Endothelial cell of umbilical vein (primary cell): Measurements from ENCODE around the gene AKAP8. TPM values are rescaled to one million over a fixed set of nuclear protein-coding genes. Genes with fewer than 3 reads are reported as not detected.
"Not testable (repeated sequence)": the region's sequence is repeated elsewhere in the genome, so short reads cannot be mapped to it uniquely, and the experiment has no call there.

ENCODE experiments used
- BruUV-seq: library from RNA; stranded (reverse); fragments of 400-500 nt; replicated peaks from 2 replicates; lab custom pipeline; 2021; lab: Mats Ljungman, UMichigan
- CTCF ChIA-PET: fragments of 300-600, 350-600 bp; sonication (Branson Sonifier 250); formaldehyde crosslinking; loops from one replicate; lab custom pipeline; 2021; ENCODE audit warnings: antibody characterized with exemption, inconsistent platforms; lab: Charles Lee
- POLR2A ChIA-PET: fragments of 300-600, 350-600 bp; sonication (Branson Sonifier 250); formaldehyde crosslinking; loops from one replicate; lab custom pipeline; 2021; ENCODE audit warnings: antibody characterized with exemption, inconsistent platforms; lab: Charles Lee
- DNase-seq: peaks from one replicate; pipeline ENCODE4 v3.0.0-alpha.2; 2011; ENCODE audit warnings: low read depth, low spot score
- FAIRE-seq: peaks from 2 replicates; lab custom pipeline; 2011; peaks lifted over from hg19 to GRCh38; lab: Jason Lieb, UNC
- H2AFZ ChIP-seq: 2 replicates; pipeline ENCODE4 v1.6.0; 2012; ENCODE audit warnings: low read depth, low read length, control low read depth, inconsistent platforms
- H3K27ac ChIP-seq: 2 replicates; pipeline ENCODE4 v1.5.1; 2011; ENCODE audit warnings: low read depth, mild to moderate bottlenecking, control low read depth, low read length, moderate library complexity; ENCODE audit not compliant: insufficient read depth
- H3K27me3 ChIP-seq, 2 experiments: 2 replicates each; pipeline versions ENCODE4 v1.6.0 to v1.6.1; 2011; ENCODE audit warnings: low read length in 2 of 2, mixed read lengths in 1 of 2; ENCODE audit not compliant: control insufficient read depth in 2 of 2, insufficient read depth in 2 of 2
- H3K36me3 ChIP-seq, 2 experiments: 2 replicates in 1 of 2; 3 replicates in 1 of 2; pipeline ENCODE4 v1.5.1; 2011; ENCODE audit warnings: low read length in 2 of 2, mild to moderate bottlenecking in 1 of 2, moderate library complexity in 1 of 2; ENCODE audit not compliant: control insufficient read depth in 2 of 2, insufficient read depth in 2 of 2; ENCODE audit errors: extremely low read depth in 1 of 2
- H3K4me1 ChIP-seq: 3 replicates; pipeline ENCODE4 v1.5.1; 2011; ENCODE audit warnings: mild to moderate bottlenecking, low read length; ENCODE audit not compliant: control insufficient read depth, insufficient read depth; ENCODE audit errors: extremely low read depth
- H3K4me2 ChIP-seq: 2 replicates; pipeline ENCODE4 v1.6.1; 2011; ENCODE audit warnings: low read length, control low read depth, mixed read lengths; ENCODE audit not compliant: insufficient read depth
- H3K4me3 ChIP-seq, 3 experiments: fragments of 200-600 bp in 1 of 3; sonication (generic), shearing (Covaris generic) in 1 of 3; replicated peaks in 1 of 3; 2 replicates each; pipeline ENCODE4 v1.5.1; 2011 to 2016; ENCODE audit warnings: control low read depth in 3 of 3, low read length in 3 of 3, mild to moderate bottlenecking in 2 of 3, inconsistent platforms in 1 of 3, low read depth in 1 of 3, moderate library complexity in 1 of 3; ENCODE audit not compliant: insufficient read depth in 1 of 3
- H3K79me2 ChIP-seq: 2 replicates; pipeline ENCODE4 v1.6.0; 2012; ENCODE audit warnings: low read length, inconsistent platforms; ENCODE audit not compliant: control insufficient read depth, insufficient read depth
- H3K9ac ChIP-seq: replicated peaks from 2 replicates; pipeline ENCODE3; 2011; ENCODE audit warnings: low read length, control low read depth; ENCODE audit not compliant: insufficient read depth; ENCODE audit errors: extremely low read depth
- H3K9me1 ChIP-seq: replicated peaks from 3 replicates; pipeline ENCODE4 v1.6.0; 2011; ENCODE audit warnings: mild to moderate bottlenecking, low read length; ENCODE audit not compliant: control insufficient read depth, insufficient read depth; ENCODE audit errors: extremely low read depth
- H3K9me3 ChIP-seq: replicated peaks from 2 replicates; pipeline ENCODE4 v1.5.1; 2012; ENCODE audit warnings: low read length, inconsistent platforms; ENCODE audit not compliant: control insufficient read depth, insufficient read depth
- H4K20me1 ChIP-seq: replicated peaks from 2 replicates; pipeline ENCODE3; 2011; ENCODE audit warnings: mild to moderate bottlenecking, low read length; ENCODE audit not compliant: control insufficient read depth, insufficient read depth; ENCODE audit errors: extremely low read depth
- EZH2 ChIP-seq: IDR thresholded peaks from 2 replicates; pipeline ENCODE4 v1.6.1; 2012; ENCODE audit warnings: borderline replicate concordance, low read depth, mild to moderate bottlenecking, moderate library complexity, low read length, inconsistent platforms; ENCODE audit not compliant: severe bottlenecking
- FOS ChIP-seq: IDR thresholded peaks from 2 replicates; pipeline ENCODE4 v1.6.1; 2011; ENCODE audit warnings: mild to moderate bottlenecking, low read length, moderate library complexity, borderline replicate concordance; ENCODE audit not compliant: insufficient read depth
- GATA2 ChIP-seq: IDR thresholded peaks from 2 replicates; pipeline ENCODE4 v1.7.0; 2011; ENCODE audit warnings: low read depth, mild to moderate bottlenecking, moderate library complexity, mixed read lengths, low read length; ENCODE audit not compliant: insufficient read length, insufficient read depth
- JUN ChIP-seq: IDR thresholded peaks from 2 replicates; pipeline ENCODE4 v1.6.1; 2011; ENCODE audit warnings: borderline replicate concordance, low read depth; ENCODE audit not compliant: insufficient read length, insufficient read depth
- MYC ChIP-seq: IDR thresholded peaks from one replicate; pipeline ENCODE4 v1.6.1; 2011; ENCODE audit warnings: mild to moderate bottlenecking, low read depth, low read length
- POLR2A ChIP-seq: IDR thresholded peaks from 2 replicates; pipeline ENCODE4 v1.6.1; 2012; ENCODE audit warnings: low read depth, mild to moderate bottlenecking, control low read depth, low read length
- POLR2AphosphoS5 ChIP-seq: IDR thresholded peaks from 2 replicates; pipeline ENCODE4 v1.6.1; 2012; ENCODE audit warnings: low read depth, mild to moderate bottlenecking, control low read depth, low read length, moderate library complexity; ENCODE audit not compliant: insufficient read depth
- dilution Hi-C: fragments of 300-500 bp; cut with MboI; formaldehyde crosslinking; loops from one replicate; pipeline ENCODE4 v1.15.0; 2019; ENCODE audit warnings: low sequenced_read_pairs; ENCODE audit not compliant: extremely low pct_ligation_motif_present
- intact Hi-C: fragments of 100-400 bp; cut with micrococcal nuclease; formaldehyde crosslinking; loops from one replicate; pipeline ENCODE4 v1.10.0; 2022
- polyA plus RNA-seq, 4 experiments: library from polyadenylated mRNA; depleted of rRNA in 3 of 4; stranded (reverse) in 3 of 4; unstranded in 1 of 4; fragments of >200 nt; gene quantifications; 2 replicates each; pipeline versions ENCODE4 v1.2.1 to v1.2.3, GENCODE V29; 2011 to 2012; ENCODE audit warnings: missing spikeins in 1 of 4
- total RNA-seq: library from RNA; stranded (reverse); gene quantifications from 2 replicates; pipeline ENCODE4 v1.2.3, GENCODE V29; 2021
- TF ChIP-seq, protein P1 (sequence below), 2 donors: IDR thresholded peaks; 1 replicate in 1 of 2; 2 replicates in 1 of 2; pipeline ENCODE4 v1.5.1; 2011; ENCODE audit warnings: low read length in 2 of 2, mild to moderate bottlenecking in 2 of 2, moderate library complexity in 2 of 2, control low read depth in 1 of 2, inconsistent platforms in 1 of 2, low read depth in 1 of 2; ENCODE audit not compliant: insufficient read depth in 1 of 2; ENCODE audit errors: extremely low read depth in 1 of 2
- TF ChIP-seq, protein P2 (sequence below): IDR thresholded peaks from 2 replicates; pipeline ENCODE4 v1.6.1; 2011; ENCODE audit not compliant: insufficient read depth, insufficient read length

Gene AKAP8
- total and polyA plus RNA-seq, 2 donors (not counting 3 experiments of a cell fraction or from before 2014, with no cell fraction given) = 16.4 to 44.1 TPM

DNA sequence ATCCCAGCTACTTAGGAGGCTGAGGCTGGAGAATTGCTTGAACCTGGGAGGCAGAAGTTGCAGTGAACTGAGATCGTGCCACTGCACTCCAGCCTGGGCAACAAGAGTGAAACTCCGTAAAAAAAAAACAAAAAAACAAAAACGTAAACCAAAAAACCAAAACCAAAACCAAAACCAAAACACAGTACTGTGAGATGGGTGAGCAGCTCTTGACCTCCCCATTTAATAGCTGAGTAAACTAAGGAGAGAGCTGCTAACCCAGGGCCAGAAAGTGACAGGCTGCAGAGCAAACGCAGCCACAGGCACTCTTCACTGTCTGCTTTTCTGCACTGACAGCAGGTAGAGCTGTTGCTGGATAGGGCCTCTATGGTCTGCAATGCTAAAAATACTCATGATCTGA is 19.6 kb downstream of the AKAP8 start:
- H3K4me2 ChIP-seq, dilution Hi-C loops, H3K9me3 ChIP-seq, H3K27me3 ChIP-seq, H2AFZ ChIP-seq, H3K27ac ChIP-seq, BruUV-seq, H3K9ac ChIP-seq, DNase-seq, intact Hi-C loops, H3K79me2 ChIP-seq, H4K20me1 ChIP-seq, H3K4me3 ChIP-seq, FAIRE-seq, CTCF ChIA-PET, H3K4me1 ChIP-seq, H3K9me1 ChIP-seq: not testable (repeated sequence)
- peaks cover 14 to 44% of the 10 kb centered on the region in 2 experiments for H3K36me3 ChIP-seq
- POLR2A ChIA-PET = interaction anchor here (1.0 kb wide), 1 partner anchor 20 kb away, joined by 3 read pairs; no protein-coding TSS in a partner anchor

DNA sequence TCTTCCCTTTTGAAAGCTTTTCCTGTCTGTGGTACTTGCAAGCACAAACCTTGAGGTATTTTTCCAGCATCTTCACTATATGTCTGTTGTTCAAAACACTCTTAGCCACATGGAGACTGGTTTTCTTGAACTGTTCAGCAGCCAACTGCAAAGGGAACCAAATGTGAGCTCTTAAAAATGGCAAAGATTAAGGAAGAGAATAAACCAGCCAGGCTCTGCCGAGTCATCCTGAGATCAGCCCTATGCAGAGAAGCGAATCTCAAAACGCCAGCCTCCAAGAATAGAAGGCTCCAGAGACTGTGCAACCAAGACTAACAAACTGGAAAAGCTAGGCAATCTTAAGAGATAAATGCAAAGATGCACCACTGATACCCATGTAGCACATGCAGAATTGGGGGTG is 20.7 kb downstream of the AKAP8 start:
- no peak overlapping the region for H3K9ac ChIP-seq
- dilution Hi-C loops = no loop called here
- no peak overlapping the region for H2AFZ ChIP-seq
- CTCF ChIA-PET = interaction anchor here (1.1 to 1.3 kb wide), 3 partner anchors 9 to 138 kb away, joined by 3 read pairs; partner anchors contain the start of gene AKAP8
- no TSS peak for BruUV-seq
- H3K9me1 ChIP-seq = no peaks in the 10 kb centered on the region
- H3K4me2 ChIP-seq = no peak overlapping the region
- no peaks in the 10 kb centered on the region for H3K9me3 ChIP-seq
- H4K20me1 ChIP-seq = no peaks in the 10 kb centered on the region
- H3K27me3 ChIP-seq = no peaks in the 10 kb centered on the region
- peaks cover 17 to 49% of the 10 kb centered on the region in 2 experiments for H3K36me3 ChIP-seq
- no peaks in the 10 kb centered on the region for H3K79me2 ChIP-seq
- POLR2A ChIA-PET = no interaction called here
- FAIRE-seq (no peak), DNase-seq (no peak)
- no peaks in the 10 kb centered on the region for H3K4me1 ChIP-seq
- intact Hi-C loops = no loop called here
- TF ChIP-seq POLR2A = no peak
- TF ChIP-seq, protein P1, sequence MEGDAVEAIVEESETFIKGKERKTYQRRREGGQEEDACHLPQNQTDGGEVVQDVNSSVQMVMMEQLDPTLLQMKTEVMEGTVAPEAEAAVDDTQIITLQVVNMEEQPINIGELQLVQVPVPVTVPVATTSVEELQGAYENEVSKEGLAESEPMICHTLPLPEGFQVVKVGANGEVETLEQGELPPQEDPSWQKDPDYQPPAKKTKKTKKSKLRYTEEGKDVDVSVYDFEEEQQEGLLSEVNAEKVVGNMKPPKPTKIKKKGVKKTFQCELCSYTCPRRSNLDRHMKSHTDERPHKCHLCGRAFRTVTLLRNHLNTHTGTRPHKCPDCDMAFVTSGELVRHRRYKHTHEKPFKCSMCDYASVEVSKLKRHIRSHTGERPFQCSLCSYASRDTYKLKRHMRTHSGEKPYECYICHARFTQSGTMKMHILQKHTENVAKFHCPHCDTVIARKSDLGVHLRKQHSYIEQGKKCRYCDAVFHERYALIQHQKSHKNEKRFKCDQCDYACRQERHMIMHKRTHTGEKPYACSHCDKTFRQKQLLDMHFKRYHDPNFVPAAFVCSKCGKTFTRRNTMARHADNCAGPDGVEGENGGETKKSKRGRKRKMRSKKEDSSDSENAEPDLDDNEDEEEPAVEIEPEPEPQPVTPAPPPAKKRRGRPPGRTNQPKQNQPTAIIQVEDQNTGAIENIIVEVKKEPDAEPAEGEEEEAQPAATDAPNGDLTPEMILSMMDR (IDR thresholded peaks at IDR 0.05; ENCODE audit: extremely low read depth in 1 of 2, insufficient read depth in 1 of 2, low read depth in 1 of 2, low read length in 2 of 2) = no peak
- no peak for TF ChIP-seq JUN
- TF ChIP-seq EZH2 = no peak
- TF ChIP-seq MYC = no peak
- TF ChIP-seq, protein P2, sequence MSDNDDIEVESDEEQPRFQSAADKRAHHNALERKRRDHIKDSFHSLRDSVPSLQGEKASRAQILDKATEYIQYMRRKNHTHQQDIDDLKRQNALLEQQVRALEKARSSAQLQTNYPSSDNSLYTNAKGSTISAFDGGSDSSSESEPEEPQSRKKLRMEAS = no peak
- no peak for TF ChIP-seq GATA2
- TF ChIP-seq POLR2AphosphoS5 = no peak
- no peak for TF ChIP-seq FOS
- no peak overlapping the region for H3K27ac ChIP-seq
- H3K4me3 ChIP-seq = no peak overlapping the region
